Cardiac septum (tissue), 1 donor: Measurements from ENCODE around the gene FAM111B. TPM values are rescaled to one million over a fixed set of nuclear protein-coding genes. Genes with fewer than 3 reads are reported as not detected.

Experiments used
- total RNA-seq: library from RNA; stranded (reverse); fragmentation: NEBNext Ultra II Directional; extraction: Animal tissue kit (Norgen Biotek cat#: 25700); gene quantifications from one replicate; pipeline ENCODE4 v1.2.1, GENCODE V29; 2021
- donor health status: DM: no; HTN: no; CAD: no.

Gene FAM111B
- total RNA-seq, 1 donor from 2014 or later: not detected

Other genes with a start within 250 kb of the FAM111B start
- gene GLYATL1, start 167.7 kb upstream of the FAM111B start, total RNA-seq: not detected
- not detected for gene GLYATL1B, start 20.9 kb upstream of the FAM111B start, total RNA-seq
- gene FAM111A, start 35.6 kb downstream of the FAM111B start, total RNA-seq: 7.3 TPM
- gene DTX4, start 64.9 kb downstream of the FAM111B start, total RNA-seq: 1.5 TPM
- gene MPEG1, start 105.7 kb downstream of the FAM111B start, total RNA-seq: 4.3 TPM